H9 (cell line): ENCODE results near the gene CAVIN1. TPM values are rescaled to one million over a fixed set of nuclear protein-coding genes. Genes with fewer than 3 reads are reported as not detected.

Experiments
- DNase-seq: peaks from one replicate; pipeline ENCODE4 v3.0.0-alpha.2; 2017
- H2AFZ ChIP-seq: one replicate; pipeline ENCODE4 v1.6.1; 2013; ENCODE audit warnings: mild to moderate bottlenecking, low read length, control low read depth, moderate library complexity
- H2AK5ac ChIP-seq: 2 replicates; pipeline ENCODE4 v1.6.1; 2013; ENCODE audit warnings: low read length, control low read depth, mixed read lengths; ENCODE audit not compliant: insufficient read length
- H2BK120ac ChIP-seq: one replicate; pipeline ENCODE4 v1.6.1; 2013; ENCODE audit warnings: low read depth, mild to moderate bottlenecking, low read length, control low read depth, inconsistent platforms; ENCODE audit not compliant: poor library complexity, severe bottlenecking
- H2BK12ac ChIP-seq: 2 replicates; pipeline ENCODE4 v1.6.1; 2013; ENCODE audit warnings: low read length, control low read depth, mixed read lengths, low read depth; ENCODE audit not compliant: insufficient read length
- H2BK15ac ChIP-seq: 2 replicates; pipeline ENCODE4 v1.6.1; 2013; ENCODE audit warnings: low read depth, low read length, control low read depth
- H2BK20ac ChIP-seq: one replicate; pipeline ENCODE4 v1.6.1; 2013; ENCODE audit warnings: low read depth, mild to moderate bottlenecking, low read length, control low read depth, inconsistent platforms; ENCODE audit not compliant: poor library complexity, severe bottlenecking
- H2BK5ac ChIP-seq: 2 replicates; pipeline ENCODE4 v1.6.1; 2013; ENCODE audit warnings: low read length, control low read depth, mixed read lengths; ENCODE audit not compliant: insufficient read length
- H3K14ac ChIP-seq: 2 replicates; pipeline ENCODE4 v1.6.1; 2013; ENCODE audit warnings: low read length, control low read depth; ENCODE audit not compliant: insufficient read depth
- H3K18ac ChIP-seq: 2 replicates; pipeline ENCODE4 v1.6.1; 2013; ENCODE audit warnings: low read depth, mild to moderate bottlenecking, mixed read lengths, low read length, control low read depth; ENCODE audit not compliant: insufficient read length
- H3K23ac ChIP-seq: 2 replicates; pipeline ENCODE4 v1.6.1; 2013; ENCODE audit warnings: low read length, control low read depth, mixed read lengths, low read depth; ENCODE audit not compliant: insufficient read length
- H3K23me2 ChIP-seq: 2 replicates; pipeline ENCODE4 v1.6.1; 2013; ENCODE audit warnings: low read depth, mild to moderate bottlenecking, mixed read lengths, low read length, control low read depth; ENCODE audit not compliant: insufficient read length, poor library complexity, severe bottlenecking
- H3K27ac ChIP-seq: 2 replicates; pipeline ENCODE4 v1.5.1; 2013; ENCODE audit warnings: low read length, control low read depth, mixed read lengths, low read depth; ENCODE audit not compliant: insufficient read length
- H3K27me3 ChIP-seq: 2 replicates; pipeline ENCODE4 v1.6.1; 2013; ENCODE audit warnings: low read length, control low read depth, inconsistent platforms; ENCODE audit not compliant: insufficient read depth
- H3K4ac ChIP-seq: 2 replicates; pipeline ENCODE4 v1.6.1; 2013; ENCODE audit warnings: low read depth, mild to moderate bottlenecking, control low read depth, inconsistent platforms, low read length, moderate library complexity
- H3K4me1 ChIP-seq: 2 replicates; pipeline ENCODE4 v1.6.1; 2013; ENCODE audit warnings: low read length, control low read depth, inconsistent platforms; ENCODE audit not compliant: insufficient read depth
- H3K4me2 ChIP-seq: 2 replicates; pipeline ENCODE4 v1.6.1; 2013; ENCODE audit warnings: low read length, control low read depth, mixed read lengths; ENCODE audit not compliant: insufficient read length, insufficient read depth
- H3K56ac ChIP-seq: 2 replicates; pipeline ENCODE4 v1.6.1; 2013; ENCODE audit warnings: low read depth, mild to moderate bottlenecking, mixed read lengths, low read length, control low read depth; ENCODE audit not compliant: insufficient read length
- H3K79me1 ChIP-seq: 2 replicates; pipeline ENCODE4 v1.6.1; 2013; ENCODE audit warnings: low read depth, mild to moderate bottlenecking, moderate library complexity, low read length, control low read depth, inconsistent platforms; ENCODE audit not compliant: insufficient read depth, poor library complexity, severe bottlenecking
- H3K79me2 ChIP-seq: 2 replicates; pipeline ENCODE4 v1.6.1; 2013; ENCODE audit warnings: low read length, control low read depth, inconsistent platforms; ENCODE audit not compliant: insufficient read depth
- H3K9ac ChIP-seq: 2 replicates; pipeline ENCODE4 v1.6.1; 2013; ENCODE audit warnings: low read length, control low read depth, mixed read lengths; ENCODE audit not compliant: insufficient read length; ENCODE audit errors: extremely low read depth
- H3K9me3 ChIP-seq: one replicate; pipeline ENCODE4 v1.6.1; 2013; ENCODE audit warnings: low read depth, low read length, inconsistent platforms; ENCODE audit not compliant: control insufficient read depth
- H3T11ph ChIP-seq: one replicate; pipeline ENCODE4 v1.6.1; 2013; ENCODE audit warnings: mild to moderate bottlenecking, low read length, control low read depth, inconsistent platforms
- H4K20me1 ChIP-seq: one replicate; pipeline ENCODE4 v1.6.1; 2013; ENCODE audit not compliant: control insufficient read depth, insufficient read length, insufficient read depth
- H4K5ac ChIP-seq: 2 replicates; pipeline ENCODE4 v1.6.1; 2013; ENCODE audit warnings: low read depth, mild to moderate bottlenecking, mixed read lengths, low read length, control low read depth; ENCODE audit not compliant: insufficient read length
- H4K8ac ChIP-seq: replicated peaks from 2 replicates; pipeline ENCODE4 v1.6.1; 2013; ENCODE audit warnings: low read length, control low read depth, mixed read lengths, low read depth; ENCODE audit not compliant: insufficient read length
- H4K91ac ChIP-seq: 2 replicates; pipeline ENCODE4 v1.6.1; 2013; ENCODE audit warnings: low read depth, mild to moderate bottlenecking, moderate library complexity, mixed read lengths, low read length, control low read depth; ENCODE audit not compliant: insufficient read length
- H3K27ac Mint-ChIP-seq, 3 experiments: 2 replicates in 2 of 3; 3 replicates in 1 of 3; pipeline ENCODE4 v1.8.0; 2020 to 2021; ENCODE audit warnings: mixed read lengths in 3 of 3, mild to moderate bottlenecking in 1 of 3, moderate library complexity in 1 of 3
- H3K27me3 Mint-ChIP-seq: 2 replicates; pipeline ENCODE4 v1.8.0; 2021; ENCODE audit warnings: low read depth, mild to moderate bottlenecking, moderate library complexity, mixed read lengths
- H3K36me3 Mint-ChIP-seq, 3 experiments: 2 replicates in 2 of 3; 3 replicates in 1 of 3; pipeline ENCODE4 v1.8.0; 2020 to 2021; ENCODE audit warnings: low read depth in 3 of 3, mixed read lengths in 3 of 3; ENCODE audit not compliant: insufficient read depth in 1 of 3
- H3K4me1 Mint-ChIP-seq, 2 experiments: 2 replicates each; pipeline ENCODE4 v1.8.0; 2020; ENCODE audit warnings: mixed read lengths in 2 of 2
- H3K4me3 Mint-ChIP-seq, 2 experiments: 2 replicates in 1 of 2; 3 replicates in 1 of 2; pipeline ENCODE4 v1.8.0; 2020 to 2021; ENCODE audit warnings: mild to moderate bottlenecking in 2 of 2, mixed read lengths in 2 of 2, moderate library complexity in 1 of 2
- H3K9me3 Mint-ChIP-seq, 2 experiments: 2 replicates in 1 of 2; 3 replicates in 1 of 2; pipeline ENCODE4 v1.8.0; 2020; ENCODE audit warnings: mild to moderate bottlenecking in 2 of 2, mixed read lengths in 2 of 2, moderate library complexity in 1 of 2
- WGBS: extraction: QIAGEN DNeasy Blood & Tissue Kit; methylation state at CpG from one replicate; pipeline ENCODE4 v1.1.7; 2013; ENCODE audit warnings: missing lambda C conversion rate, low lambda C conversion rate, mixed read lengths; ENCODE audit not compliant: insufficient read length; ENCODE audit errors: extremely low coverage; 5-methylcytosine and 5-hydroxymethylcytosine counted together
- total RNA-seq: library from RNA; stranded (reverse); gene quantifications from 2 replicates; pipeline ENCODE4 v1.2.1, GENCODE V29; 2021
- TF ChIP-seq, protein P1 (sequence below): fragments of 200-600 bp; sonication (generic); conservative IDR thresholded peaks from 3 replicates; pipeline ENCODE4 v1.8.0; 2021; ENCODE audit warnings: antibody characterized with exemption, mild to moderate bottlenecking

Gene CAVIN1
- total RNA-seq, 1 experiment from 2014 or later: 65.2 TPM

DNA sequence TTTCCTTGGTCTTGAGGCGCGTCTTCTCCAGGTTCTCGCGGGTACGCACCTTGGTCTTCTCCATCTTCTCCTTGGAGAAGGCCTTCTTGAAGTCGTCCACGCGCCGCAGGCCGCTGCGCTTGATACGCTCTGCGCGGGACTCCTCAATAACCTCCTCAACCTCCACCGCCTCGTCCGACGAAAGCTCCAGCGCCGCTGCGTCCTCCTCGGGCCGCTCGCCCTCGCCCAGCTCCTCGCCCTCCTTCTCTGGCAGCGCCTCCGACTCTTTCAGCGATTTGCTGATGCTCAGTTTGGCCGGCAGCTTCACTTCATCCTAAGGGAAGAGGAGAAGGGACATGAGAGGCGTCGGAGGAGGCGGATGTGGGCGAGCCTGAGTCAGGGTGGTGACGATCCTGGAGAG lies 18.0 kb downstream of the CAVIN1 start:
- H2BK15ac ChIP-seq: no peak overlapping the region
- H4K20me1 ChIP-seq: no peaks in the 10 kb centered on the region
- H3K27me3 ChIP-seq: no peaks in the 10 kb centered on the region
- H3K4ac ChIP-seq: no peak overlapping the region
- no peak overlapping the region for H3K4me2 ChIP-seq
- H3T11ph ChIP-seq: no peak overlapping the region
- no peaks in the 10 kb centered on the region for H3K79me2 ChIP-seq
- Mint-ChIP-seq H3K4me1 (peaks cover 46 to 67% of the 10 kb centered on the region in 2 experiments), H3K27me3 (no peaks in the 10 kb centered on the region), H3K36me3 (peaks cover 2 to 21% (median 16%) of the 10 kb centered on the region in 3 experiments; a peak in 6 of 7 replicates), H3K4me3 (no peak overlapping the region), H3K9me3 (no peaks in the 10 kb centered on the region), H3K27ac (no peak overlapping the region)
- H4K8ac ChIP-seq: no peak overlapping the region
- H3K79me1 ChIP-seq: no peaks in the 10 kb centered on the region
- H2BK12ac ChIP-seq: no peak overlapping the region
- H2AFZ ChIP-seq: no peak overlapping the region
- no peak overlapping the region for H3K56ac ChIP-seq
- H3K14ac ChIP-seq: no peak overlapping the region
- no CpG with 5 or more reads among the region's 35 CpGs for WGBS
- H3K18ac ChIP-seq: no peak overlapping the region
- no peak overlapping the region for H3K9ac ChIP-seq
- H3K27ac ChIP-seq: no peak overlapping the region
- H3K4me1 ChIP-seq: peaks cover 10% of the 10 kb centered on the region; the same call in 1 of the 2 replicates
- H2BK5ac ChIP-seq: no peak overlapping the region
- H4K91ac ChIP-seq: no peak overlapping the region
- TF ChIP-seq, protein P1, sequence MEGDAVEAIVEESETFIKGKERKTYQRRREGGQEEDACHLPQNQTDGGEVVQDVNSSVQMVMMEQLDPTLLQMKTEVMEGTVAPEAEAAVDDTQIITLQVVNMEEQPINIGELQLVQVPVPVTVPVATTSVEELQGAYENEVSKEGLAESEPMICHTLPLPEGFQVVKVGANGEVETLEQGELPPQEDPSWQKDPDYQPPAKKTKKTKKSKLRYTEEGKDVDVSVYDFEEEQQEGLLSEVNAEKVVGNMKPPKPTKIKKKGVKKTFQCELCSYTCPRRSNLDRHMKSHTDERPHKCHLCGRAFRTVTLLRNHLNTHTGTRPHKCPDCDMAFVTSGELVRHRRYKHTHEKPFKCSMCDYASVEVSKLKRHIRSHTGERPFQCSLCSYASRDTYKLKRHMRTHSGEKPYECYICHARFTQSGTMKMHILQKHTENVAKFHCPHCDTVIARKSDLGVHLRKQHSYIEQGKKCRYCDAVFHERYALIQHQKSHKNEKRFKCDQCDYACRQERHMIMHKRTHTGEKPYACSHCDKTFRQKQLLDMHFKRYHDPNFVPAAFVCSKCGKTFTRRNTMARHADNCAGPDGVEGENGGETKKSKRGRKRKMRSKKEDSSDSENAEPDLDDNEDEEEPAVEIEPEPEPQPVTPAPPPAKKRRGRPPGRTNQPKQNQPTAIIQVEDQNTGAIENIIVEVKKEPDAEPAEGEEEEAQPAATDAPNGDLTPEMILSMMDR: no peak
- no peaks in the 10 kb centered on the region for H3K23me2 ChIP-seq
- H3K9me3 ChIP-seq: no peaks in the 10 kb centered on the region
- no peak overlapping the region for H2BK120ac ChIP-seq
- H3K23ac ChIP-seq: no peak overlapping the region
- DNase-seq: no peak
- H2BK20ac ChIP-seq: no peak overlapping the region
- no peak overlapping the region for H2AK5ac ChIP-seq
- H4K5ac ChIP-seq: no peak overlapping the region
